Ovary (tissue), 9 donors: ENCODE data around the gene FNDC8. TPM values are rescaled to one million over a fixed set of nuclear protein-coding genes. Genes with fewer than 3 reads are reported as not detected.

Source experiments
- DNase-seq, 5 donors: peaks; one replicate each; pipeline ENCODE4 v3.0.0-alpha.2; 2019 to 2020
- H3K27ac ChIP-seq, 2 donors: fragments of 200-600 bp; one replicate each; pipeline versions ENCODE4 v1.5.1 to v1.8.0; 2019 to 2022
- H3K27me3 ChIP-seq: fragments of 200-600 bp; one replicate; pipeline ENCODE4 v1.8.0; 2022
- H3K36me3 ChIP-seq: fragments of 200-600 bp; sonication (generic); one replicate; pipeline ENCODE4 v1.5.1; 2019
- H3K4me1 ChIP-seq: one replicate; pipeline ENCODE4 v1.8.1; 2013; ENCODE audit warnings: mild to moderate bottlenecking, moderate library complexity; ENCODE audit not compliant: insufficient read depth
- H3K4me3 ChIP-seq: fragments of 200-600 bp; sonication (generic); one replicate; pipeline ENCODE4 v1.5.1; 2017
- H3K9me3 ChIP-seq, 2 donors: fragments of 200-600 bp in 1 of 2; sonication (generic) in 1 of 2; one replicate each; pipeline versions ENCODE4 v1.5.1 to v1.8.1; 2013 to 2019; ENCODE audit warnings: mild to moderate bottlenecking in 1 of 2, moderate library complexity in 1 of 2
- CTCF ChIP-seq, 3 donors: fragments of 450-650 bp in 2 of 3; fragments of 200-600 bp in 1 of 3; IDR thresholded peaks; one replicate each; pipeline versions ENCODE4 v1.5.1 to v1.8.0; 2016 to 2022; ENCODE audit warnings: antibody characterized with exemption in 3 of 3, mild to moderate bottlenecking in 1 of 3
- EP300 ChIP-seq: sonication (generic); formaldehyde crosslinking; IDR thresholded peaks from one replicate; pipeline ENCODE4 v1.6.1; 2017; ENCODE audit warnings: antibody characterized with exemption
- POLR2A ChIP-seq: fragments of 450-650 bp; IDR thresholded peaks from one replicate; pipeline ENCODE4 v1.6.1; 2017; ENCODE audit warnings: antibody characterized with exemption, mild to moderate bottlenecking, moderate library complexity
- WGBS, 3 donors: extraction: QIAGEN DNeasy Blood & Tissue Kit in 1 of 3; methylation state at CpG; one replicate each; pipeline versions ENCODE4 v1.1.5 to v1.1.7; 2013 to 2017; 5-methylcytosine and 5-hydroxymethylcytosine counted together
- intact Hi-C, 4 donors: fragments of 100-400 bp; cut with DNase I; formaldehyde crosslinking; loops; one replicate each; pipeline versions ENCODE4 v1.11.0 to v1.15.1; 2022 to 2023
- polyA plus RNA-seq, 2 donors: library from polyadenylated mRNA; stranded (reverse); fragments of 200-250 nt in 1 of 2; fragments of 350-450 nt in 1 of 2; fragmentation: Illumina TruSeq in 1 of 2; extraction: RNeasy Lipid Tissue Mini Kit (QIAGEN cat#74804) in 1 of 2; gene quantifications; one replicate each; pipeline ENCODE4 v1.2.3, GENCODE V29; 2013 to 2014
- total RNA-seq, 7 donors: library from RNA; depleted of rRNA in 2 of 7; stranded (reverse); fragments of >200 nt in 2 of 7; fragmentation: NEBNext Ultra II Directional in 3 of 7; extraction: Animal tissue kit (Norgen Biotek cat#: 25700) in 3 of 7; gene quantifications; one replicate each; pipeline versions ENCODE4 v1.1.0 to v1.2.4, GENCODE V29; 2016 to 2023
- donor health status: DM: no; HTN: no; CAD: no; lungs with moderate emphysema.
- donor health status: DM: no; HTN: no; CAD: no.
- donor health status: Bipolar disorder and iron deficiency.
- donor health status: DM: yes; HTN: yes; CAD: no.
- donor health status: DM: no; HTN: no; CAD: no.
- donor health status: DM: yes; HTN: yes; CAD: no.

FNDC8 gene
- total and polyA plus RNA-seq, 9 donors, result not detected

GRCh38 chr17:35074711-35075707, 46.4 kb upstream of the FNDC8 start:
- Histone ChIP-seq H3K9me3 (no peaks in the 10 kb centered on the region), H3K36me3 (no peaks in the 10 kb centered on the region), H3K4me3 (no peak overlapping the region), H3K27ac (no peak overlapping the region), H3K27me3 (no peaks in the 10 kb centered on the region), H3K4me1 (no peaks in the 10 kb centered on the region)
- DNase-seq, result no peak
- intact Hi-C loops, result no loop called here
- no peak for TF ChIP-seq POLR2A
- TF ChIP-seq CTCF (IDR thresholded peaks at IDR 0.05), result no peak
- no peak for TF ChIP-seq EP300
- WGBS, 3 donors, result 55 to 76% (median 61%) methylated on average over 2 of the region's 2 CpGs

- H3K9me3 ChIP-seq, result no peaks in the 10 kb centered on the region
- no peak overlapping the region for H3K27ac ChIP-seq
- TF ChIP-seq CTCF (IDR thresholded peaks at IDR 0.05) (no peak), EP300 (no peak), POLR2A (no peak)
- H3K4me1 ChIP-seq, result no peaks in the 10 kb centered on the region
- H3K36me3 ChIP-seq, result no peaks in the 10 kb centered on the region
- no peaks in the 10 kb centered on the region for H3K27me3 ChIP-seq
- 91 to 100% (median 92%) methylated on average over 1 of the region's 1 CpG for WGBS, 3 donors
- no peak for DNase-seq
- intact Hi-C loops, result no loop called here
- H3K4me3 ChIP-seq, result no peak overlapping the region
These were observed 44.5 kb upstream of the FNDC8 start for GRCh38 chr17:35076874-35077273.

GRCh38 chr17:35079547-35080423, 41.6 kb upstream of the FNDC8 start:
- H3K4me1 ChIP-seq, result no peaks in the 10 kb centered on the region
- DNase-seq, result no peak
- no peaks in the 10 kb centered on the region for H3K36me3 ChIP-seq
- no peaks in the 10 kb centered on the region for H3K27me3 ChIP-seq
- H3K27ac ChIP-seq, result no peak overlapping the region
- no peak overlapping the region for H3K4me3 ChIP-seq
- no peak for TF ChIP-seq CTCF (IDR thresholded peaks at IDR 0.05)
- TF ChIP-seq EP300, result no peak
- TF ChIP-seq POLR2A, result no peak
- whole genome bisulfite sequencing, 3 donors, result 97 to 99% (median 98%) methylated on average over 1 of the region's 1 CpG
- intact Hi-C loops, result loop anchor here in 3 of 4 donors (10.0 kb wide), 3 partner anchors 85 to 115 kb away; partner anchors contain the start of genes CCT6B (in 2 of the 3), ZNF830 (in 2 of the 3) and LIG3 (in 1 of the 3)
- H3K9me3 ChIP-seq, result no peaks in the 10 kb centered on the region

- TF ChIP-seq EP300 (no peak), POLR2A (no peak), CTCF (IDR thresholded peaks at IDR 0.05) (no peak)
- H3K4me1 ChIP-seq, result no peaks in the 10 kb centered on the region
- H3K27me3 ChIP-seq, result no peaks in the 10 kb centered on the region
- intact Hi-C loops, result loop anchor here in 3 of 4 donors (10.0 kb wide), 3 partner anchors 86 to 116 kb away; partner anchors contain the start of genes CCT6B (in 2 of the 3), ZNF830 (in 2 of the 3) and LIG3 (in 1 of the 3)
- no peak overlapping the region for H3K27ac ChIP-seq
- H3K4me3 ChIP-seq, result no peak overlapping the region
- H3K9me3 ChIP-seq, result no peaks in the 10 kb centered on the region
- no peaks in the 10 kb centered on the region for H3K36me3 ChIP-seq
- WGBS, 3 donors, result 37 to 56% (median 50%) methylated on average over 1 of the region's 1 CpG
- no peak for DNase-seq
These were observed 40.9 kb upstream of the FNDC8 start for GRCh38 chr17:35080536-35080935.
